Activated naive CD4-positive, alpha-beta T cell treated with anti-CD3 and anti-CD28 coated beads, Interleukin-2, amount 50 U/mL, for 72 hours (primary cell): Measurements from ENCODE around the gene RAI1. TPM values are rescaled to one million over a fixed set of nuclear protein-coding genes. Genes with fewer than 3 reads are reported as not detected.
"Not testable (repeated sequence)": the region's sequence is repeated elsewhere in the genome, so short reads cannot be mapped to it uniquely, and the experiment has no call there.

Experiments used
- ATAC-seq, 2 donors: fragments of 150-1000 bp; cut with Tn5 transposase; 2 replicates each; pipeline ENCODE4 v1.10.0; 2021; ENCODE audit warnings: mild to moderate bottlenecking in 2 of 2, moderate library complexity in 2 of 2
- DNase-seq, 2 donors: peaks; one replicate each; pipeline ENCODE4 v3.0.0; 2021 to 2022; ENCODE audit warnings: low spot score in 2 of 2
- H3K27ac Mint-ChIP-seq, 2 donors: one replicate each; pipeline ENCODE4 v1.8.0; 2022; ENCODE audit warnings: mild to moderate bottlenecking in 2 of 2, mixed read lengths in 2 of 2
- H3K36me3 Mint-ChIP-seq, 2 donors: one replicate each; pipeline ENCODE4 v1.8.0; 2022; ENCODE audit warnings: mixed read lengths in 2 of 2
- H3K9me3 Mint-ChIP-seq, 2 donors: one replicate each; pipeline ENCODE4 v1.8.0; 2022; ENCODE audit warnings: mixed read lengths in 2 of 2
- total RNA-seq, 2 donors: library from RNA; stranded (reverse); gene quantifications; one replicate each; pipeline ENCODE4 v1.2.3, GENCODE V29; 2022

Gene RAI1
- total RNA-seq, 2 donors from 2014 or later, result 14.9 to 21.6 TPM

DNA sequence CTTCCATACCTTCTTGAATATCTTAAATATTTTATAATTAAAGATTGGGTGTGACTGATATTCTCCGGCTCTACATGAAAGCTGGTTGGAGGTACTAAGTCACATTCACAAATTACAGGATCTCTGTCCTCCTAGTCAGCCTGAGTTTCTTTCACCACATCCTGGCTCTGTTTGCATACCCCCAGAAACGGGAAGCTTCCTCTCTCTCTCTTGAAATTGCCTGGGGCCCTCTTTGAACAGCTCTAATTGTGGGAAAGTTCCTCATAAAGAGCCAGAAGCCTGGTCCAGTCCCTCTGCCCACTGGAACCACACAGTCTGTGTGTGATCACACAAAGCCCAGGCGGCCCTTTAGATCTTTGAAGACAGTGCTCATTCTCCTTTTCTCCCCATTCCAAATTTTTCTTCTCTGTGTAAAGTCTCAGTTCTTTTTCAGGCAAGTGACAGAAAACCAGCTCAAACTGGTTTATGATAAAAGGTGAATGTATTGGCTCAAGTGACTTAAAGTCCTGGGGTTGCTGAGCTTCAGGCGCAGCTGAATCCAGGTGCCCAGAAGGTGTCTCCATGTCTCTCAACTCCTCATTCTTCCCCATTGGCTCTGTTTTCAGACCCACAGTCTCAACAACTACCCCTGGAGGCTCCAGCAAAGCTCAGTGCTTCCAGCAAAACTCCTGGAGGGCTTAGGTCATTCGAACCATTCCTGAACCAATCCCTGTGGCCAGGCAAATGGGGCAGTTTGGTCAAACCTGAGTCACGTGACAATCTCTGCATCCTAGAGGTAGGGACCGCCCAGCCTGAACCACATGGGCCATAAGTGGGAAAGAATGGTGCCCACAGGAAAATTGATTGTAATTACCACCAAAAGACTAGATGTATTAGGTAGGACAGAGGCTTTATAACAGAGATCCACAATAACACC is 8.5 kb upstream of the RAI1 start:
- Mint-ChIP-seq H3K27ac (peak overlapping the region in 1 of 2 donors; percentile 30), H3K9me3 (no peaks in the 10 kb centered on the region), H3K36me3 (no peaks in the 10 kb centered on the region)
- DNase-seq (no peak), ATAC-seq (no peak)

DNA sequence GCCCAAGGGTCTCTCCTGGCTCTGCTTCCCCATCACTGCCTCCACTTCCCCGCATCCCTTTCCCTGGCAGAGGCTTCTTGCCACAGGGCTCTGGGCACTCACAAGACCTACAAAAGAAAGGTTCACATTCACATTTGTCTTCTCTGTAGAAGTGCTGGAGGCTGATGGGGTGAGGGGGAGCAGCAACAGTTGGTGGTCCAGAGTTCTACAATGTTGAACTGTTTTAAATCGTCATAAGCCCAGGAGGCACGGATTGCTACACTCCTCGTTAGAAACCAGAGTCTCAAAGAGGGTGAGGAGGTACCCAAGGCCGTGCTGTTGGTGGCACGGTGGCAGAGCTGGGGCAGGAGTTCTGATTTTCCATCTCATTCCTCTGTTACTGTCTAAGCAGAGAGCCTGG is 5.8 kb upstream of the RAI1 start:
- Mint-ChIP-seq H3K27ac (no peak overlapping the region), H3K36me3 (no peaks in the 10 kb centered on the region), H3K9me3 (no peaks in the 10 kb centered on the region)
- ATAC-seq (peak in 1 of 2 donors; percentile 3), DNase-seq (no peak)

DNA sequence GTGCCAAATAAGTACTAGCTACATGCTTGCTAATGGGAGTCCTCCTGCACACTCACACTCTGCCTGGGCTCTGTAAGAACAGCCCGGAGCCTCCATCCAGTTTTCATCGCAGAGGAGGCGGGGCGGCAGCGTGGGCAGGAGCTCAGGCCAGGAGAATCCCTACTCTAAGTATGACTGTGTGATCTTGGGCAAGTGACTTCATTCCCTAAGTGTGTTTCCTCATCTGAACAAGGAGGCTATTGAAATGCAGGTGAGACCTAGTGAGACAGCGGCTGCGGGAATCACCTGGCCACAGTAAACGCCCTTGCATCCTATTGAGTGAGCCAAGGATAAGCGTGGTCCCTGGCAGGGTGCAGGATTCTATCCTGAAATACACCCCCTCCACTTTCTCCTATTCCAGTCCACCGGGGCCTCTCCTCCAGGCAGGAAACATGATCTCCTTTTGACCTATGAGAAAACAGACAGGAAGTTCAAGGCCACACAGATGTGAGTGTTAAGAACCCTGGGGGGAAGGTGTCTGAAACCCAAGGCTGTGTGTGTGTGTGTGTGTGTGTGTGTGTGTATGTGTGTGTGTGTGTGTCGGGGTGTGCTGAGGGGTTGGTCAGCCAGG is 5.2 kb upstream of the RAI1 start:
- ATAC-seq (peak in 1 of 2 donors; percentile 20), DNase-seq (no peak)
- Mint-ChIP-seq H3K36me3 (no peaks in the 10 kb centered on the region), H3K27ac (peak overlapping the region in 1 of 2 donors; percentile 76), H3K9me3 (no peaks in the 10 kb centered on the region)

DNA sequence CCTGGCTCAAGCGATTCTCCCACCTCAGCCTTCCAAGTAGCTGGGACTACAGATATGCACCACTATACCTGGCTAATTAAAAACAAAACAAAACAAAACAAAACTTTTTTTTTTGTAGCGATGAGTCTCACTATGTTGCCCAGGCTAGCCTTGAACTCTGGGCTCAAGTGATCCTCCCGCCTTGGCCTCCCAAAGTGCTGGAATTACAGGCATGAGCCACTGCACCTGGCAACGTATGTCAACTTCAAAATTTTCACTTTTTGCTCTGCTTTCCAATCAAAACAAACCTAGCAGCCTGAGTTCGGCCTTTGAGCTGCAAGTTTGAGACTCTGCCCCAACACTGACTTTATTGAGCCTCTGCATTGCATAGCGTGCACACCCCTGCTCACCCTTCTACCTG is 4.5 kb upstream of the RAI1 start:
- Mint-ChIP-seq H3K36me3 (no peaks in the 10 kb centered on the region), H3K9me3 (no peaks in the 10 kb centered on the region), H3K27ac (peak overlapping the region in 1 of 2 donors; percentile 76)
- ATAC-seq, result no peak
- DNase-seq, result no peak

DNA sequence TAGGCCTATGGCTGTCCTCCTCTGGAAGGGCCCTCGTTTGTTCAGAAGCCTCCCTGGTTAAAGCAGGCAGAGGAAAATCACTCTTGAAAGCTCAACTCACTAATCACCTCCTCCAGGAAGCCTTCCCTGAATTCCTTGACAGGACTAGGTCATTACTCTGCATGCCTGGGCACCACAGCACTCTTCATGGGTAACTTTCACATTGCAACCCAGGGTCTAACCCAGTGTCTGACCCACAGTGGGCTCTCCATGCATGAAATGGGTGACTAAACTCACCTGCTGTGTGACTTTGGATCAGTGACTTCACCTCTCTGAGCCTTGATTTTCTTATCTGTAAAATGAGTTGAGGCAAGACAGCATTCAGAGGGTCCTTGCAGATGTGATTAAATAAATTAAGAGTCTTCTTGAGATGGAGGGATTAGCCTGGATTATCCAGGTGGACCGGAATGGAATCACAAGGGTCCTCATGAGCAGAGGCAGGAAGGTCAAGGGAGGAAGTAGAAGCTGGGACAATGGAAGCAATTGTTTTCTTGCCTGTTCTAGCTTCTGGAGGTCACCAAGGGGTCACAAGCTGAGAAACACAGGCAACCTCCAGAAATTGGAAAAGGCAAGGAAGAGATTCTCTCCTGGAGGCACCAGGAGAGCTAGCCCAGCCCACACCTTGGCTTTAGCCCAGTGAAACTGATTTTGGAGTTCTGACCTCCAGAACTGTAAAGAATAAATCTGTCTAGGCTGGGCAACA is 3.8 kb upstream of the RAI1 start:
- Mint-ChIP-seq H3K27ac (peak overlapping the region in 1 of 2 donors; percentile 76), H3K9me3 (no peaks in the 10 kb centered on the region), H3K36me3 (no peaks in the 10 kb centered on the region)
- DNase-seq, result no peak
- no peak for ATAC-seq

DNA sequence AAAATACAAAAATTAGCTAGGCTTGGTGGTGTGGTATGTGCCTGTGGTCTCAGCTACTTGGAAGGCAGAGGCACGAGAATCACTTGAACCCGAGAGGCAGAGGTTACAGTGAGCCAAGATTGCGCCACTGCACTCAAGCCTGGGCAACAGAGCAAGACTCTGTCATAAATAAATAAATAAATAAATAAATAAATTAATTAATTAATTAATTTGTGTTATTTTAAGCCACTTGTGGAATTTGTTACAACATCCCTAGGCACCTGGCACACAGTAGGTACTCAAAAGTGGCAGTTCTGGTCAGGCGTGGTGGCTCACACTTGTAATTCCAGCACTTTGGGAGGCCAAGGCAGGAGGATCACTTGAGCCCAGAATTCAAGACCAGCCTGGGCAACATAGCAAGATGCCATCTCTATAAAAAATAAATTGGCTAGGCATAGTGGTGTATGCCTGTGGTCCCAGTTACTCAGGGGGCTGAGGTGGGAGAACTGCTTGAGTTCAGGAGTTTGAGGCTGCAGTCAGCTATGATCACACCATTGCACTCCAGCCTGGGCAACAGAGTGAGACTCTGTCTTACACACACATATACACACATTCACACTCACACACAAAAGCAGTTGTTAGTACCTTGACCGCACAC is 3.1 kb upstream of the RAI1 start:
- ATAC-seq, H3K27ac Mint-ChIP-seq, H3K36me3 Mint-ChIP-seq, DNase-seq, H3K9me3 Mint-ChIP-seq: not testable (repeated sequence)

DNA sequence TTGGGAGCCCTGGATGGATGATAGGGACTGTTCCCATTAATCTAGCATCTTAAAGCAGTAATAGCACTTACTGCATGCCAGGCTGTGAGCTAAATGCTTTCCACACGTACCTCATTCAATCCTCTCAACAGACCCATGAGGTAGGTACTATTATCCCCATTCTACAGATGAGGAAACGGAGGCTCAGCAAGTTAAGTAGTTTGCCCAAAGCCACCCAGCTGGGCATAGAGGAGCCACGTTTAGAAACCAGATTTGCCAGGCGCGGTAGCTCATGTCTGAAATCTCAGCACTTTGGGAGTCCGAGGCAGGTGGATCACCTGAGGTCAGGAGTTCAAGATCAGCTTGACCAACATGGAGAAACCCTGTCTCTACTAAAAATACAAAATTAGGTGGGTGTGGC is 2.0 kb upstream of the RAI1 start:
- Mint-ChIP-seq H3K36me3 (no peaks in the 10 kb centered on the region), H3K27ac (no peak overlapping the region), H3K9me3 (no peaks in the 10 kb centered on the region)
- no peak for ATAC-seq
- DNase-seq, result no peak

DNA sequence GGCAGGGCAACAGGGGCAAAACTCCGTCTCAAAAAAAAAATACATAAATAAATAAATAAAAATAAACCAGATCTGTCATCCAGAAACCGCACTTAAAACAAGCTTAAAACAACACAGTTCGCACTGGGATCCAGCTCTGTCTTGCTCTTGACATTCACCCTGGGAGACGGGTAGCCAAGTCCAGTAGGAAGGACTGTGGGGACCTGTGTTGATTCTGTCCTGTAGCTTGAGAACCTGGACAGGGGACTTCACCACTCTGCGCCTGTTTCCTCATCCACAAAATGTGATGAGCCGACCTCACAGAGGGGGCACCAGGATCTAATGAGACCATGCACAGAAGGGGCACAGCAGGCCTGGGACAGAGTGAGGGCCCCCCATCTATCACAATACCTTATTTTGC is 1.5 kb upstream of the RAI1 start:
- DNase-seq (no peak), ATAC-seq (no peak)
- no peaks in the 10 kb centered on the region for H3K9me3 Mint-ChIP-seq
- no peaks in the 10 kb centered on the region for H3K36me3 Mint-ChIP-seq
- no peak overlapping the region for H3K27ac Mint-ChIP-seq

DNA sequence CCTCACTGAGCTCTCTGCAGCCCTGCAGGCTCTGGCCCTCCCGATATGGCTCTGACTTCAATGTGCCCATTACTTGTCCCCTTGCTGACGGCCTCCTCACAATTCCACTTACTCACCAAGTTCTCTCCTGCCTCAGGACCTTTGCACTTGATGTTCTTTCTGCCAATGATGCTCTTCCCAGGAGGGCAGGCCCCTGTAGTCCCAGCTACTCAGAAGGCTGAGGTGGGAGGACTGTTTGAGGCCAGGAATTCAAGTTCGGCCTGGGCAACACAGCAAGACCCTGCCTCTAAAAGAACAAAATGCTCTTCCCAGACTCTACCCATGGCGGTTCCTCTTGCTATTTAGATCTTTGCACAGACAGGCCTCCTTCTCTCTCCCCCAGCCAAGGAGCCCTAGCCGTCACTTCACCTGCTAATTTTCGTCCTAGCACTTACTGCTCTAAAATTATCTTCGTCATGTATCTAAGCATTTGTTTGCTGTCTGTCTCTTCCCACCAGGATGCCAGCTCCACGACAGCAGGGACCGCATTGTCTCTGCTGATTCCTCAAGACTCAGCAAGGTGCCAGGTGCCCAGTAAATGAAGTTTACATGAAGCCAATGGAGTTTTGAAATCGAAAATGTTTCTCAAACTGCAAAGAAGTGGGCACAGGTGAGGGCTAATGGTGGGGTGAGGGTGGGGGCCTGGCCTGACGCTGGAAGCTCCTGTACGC is 626 bp upstream of the RAI1 start:
- H3K9me3 Mint-ChIP-seq, result no peaks in the 10 kb centered on the region
- no peak overlapping the region for H3K27ac Mint-ChIP-seq
- no peaks in the 10 kb centered on the region for H3K36me3 Mint-ChIP-seq
- no peak for ATAC-seq
- no peak for DNase-seq

DNA sequence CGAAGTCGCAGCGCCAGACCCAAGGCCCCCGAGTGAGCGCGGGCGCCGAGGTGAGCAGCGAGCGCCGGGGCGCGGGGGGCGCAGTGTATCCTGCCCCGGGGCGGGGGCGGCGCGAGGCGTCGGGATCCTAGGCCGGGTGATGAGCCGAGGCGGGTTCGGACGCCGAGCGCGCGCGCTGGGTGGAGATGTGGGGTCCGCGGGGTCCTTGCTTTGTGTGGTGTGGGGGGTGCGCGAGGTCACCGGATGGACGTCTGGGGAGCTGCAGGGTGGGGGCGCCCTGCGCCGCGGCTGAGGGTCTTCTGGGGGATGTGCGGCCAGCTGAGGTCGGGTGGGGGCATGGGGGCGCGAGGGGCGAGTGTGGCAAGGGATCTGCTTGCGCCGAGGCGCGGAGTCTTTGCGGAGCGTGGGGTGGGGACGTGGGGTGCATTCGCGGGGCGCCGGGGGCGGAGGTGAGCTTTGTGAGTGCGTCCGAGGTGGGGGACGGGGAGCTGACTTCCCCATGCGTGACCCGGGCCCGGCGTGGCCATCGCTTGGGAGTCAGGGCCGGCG is 560 bp downstream of the RAI1 start:
- ATAC-seq, result peak; percentile 33 to 47
- no peaks in the 10 kb centered on the region for H3K36me3 Mint-ChIP-seq
- DNase-seq, result peak in 1 of 2 donors; percentile 54
- H3K9me3 Mint-ChIP-seq, result no peaks in the 10 kb centered on the region
- H3K27ac Mint-ChIP-seq, result peak overlapping the region; percentile 88 to 90

DNA sequence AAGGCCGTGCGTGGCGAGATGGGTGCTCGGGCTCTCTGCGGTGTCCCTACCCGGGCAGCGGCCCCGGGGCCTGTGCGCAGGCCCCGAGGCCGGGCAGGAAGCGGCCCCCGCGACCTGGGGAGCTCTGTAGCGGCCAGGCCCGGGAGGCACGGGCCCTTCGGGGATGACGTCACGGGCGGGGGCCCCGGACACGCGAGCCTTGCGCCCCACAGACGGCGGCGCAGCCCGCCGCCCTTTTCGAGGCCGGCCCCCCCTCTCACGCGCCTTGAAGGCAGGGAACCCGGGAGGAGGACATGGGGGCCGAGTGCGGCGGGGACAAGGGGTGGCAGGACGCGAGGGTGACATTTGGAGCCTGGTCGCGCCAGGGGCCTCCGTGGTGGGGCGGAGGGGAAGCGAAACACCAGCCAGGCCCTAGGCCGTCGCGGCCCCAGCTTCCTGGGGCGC is 1.1 kb downstream of the RAI1 start:
- ATAC-seq (peak; percentile 59 to 69), DNase-seq (peak; percentile 50 to 80)
- Mint-ChIP-seq H3K27ac (peak overlapping the region; percentile 88 to 90), H3K9me3 (no peaks in the 10 kb centered on the region), H3K36me3 (peaks cover 0 to 4% of the 10 kb centered on the region in 2 donors)

DNA sequence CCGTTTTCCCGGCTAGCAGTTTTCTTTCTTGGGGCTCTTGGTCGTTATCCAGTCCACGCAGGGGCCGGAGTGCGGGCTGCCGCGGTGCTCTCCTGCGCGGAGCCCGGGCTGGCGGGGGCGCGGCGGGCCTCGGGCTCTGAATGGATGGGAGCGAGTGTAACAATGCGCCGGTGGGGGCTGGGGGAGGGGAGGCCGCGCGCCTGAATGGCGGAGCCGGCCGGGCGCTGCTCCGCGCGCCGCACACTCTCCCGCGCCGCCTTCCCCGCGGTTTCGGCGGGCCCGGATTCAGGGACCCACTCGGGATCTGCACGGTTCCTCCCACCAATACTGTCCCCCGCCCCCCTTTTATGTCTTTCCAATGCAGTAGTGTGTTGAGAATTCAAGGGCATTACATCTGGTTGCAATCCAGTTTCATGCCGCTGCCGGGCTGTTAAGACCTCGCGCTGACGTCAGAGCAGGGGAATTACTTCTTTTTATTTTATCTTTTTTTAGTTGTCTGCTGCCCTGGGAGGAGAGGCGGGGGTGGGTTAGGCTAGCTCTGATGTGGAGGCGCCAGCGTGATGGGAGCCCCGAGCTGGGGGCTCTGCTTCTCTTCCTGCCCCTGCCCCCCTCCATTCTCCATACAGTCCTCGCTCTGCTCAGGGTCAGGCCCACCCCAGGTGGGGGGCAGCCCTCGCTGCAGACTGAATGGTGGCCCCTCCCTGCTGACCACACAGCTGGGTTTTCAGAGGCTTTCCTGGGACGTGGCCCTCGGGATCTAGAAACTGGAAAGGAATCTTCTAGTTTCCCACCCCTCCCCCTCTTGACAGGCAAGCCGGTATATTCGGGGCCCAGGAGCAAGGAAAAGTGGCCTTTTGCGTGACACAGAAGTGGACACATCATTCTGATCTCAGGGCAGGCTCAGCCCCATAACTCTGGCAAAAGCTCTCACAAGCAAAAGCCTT is 1.8 kb downstream of the RAI1 start:
- peaks cover 0 to 6% of the 10 kb centered on the region in 2 donors for H3K36me3 Mint-ChIP-seq
- DNase-seq (peak in 1 of 2 donors; percentile 65), ATAC-seq (peak; percentile 46 to 66)
- no peaks in the 10 kb centered on the region for H3K9me3 Mint-ChIP-seq
- H3K27ac Mint-ChIP-seq, result peak overlapping the region; percentile 67 to 90

DNA sequence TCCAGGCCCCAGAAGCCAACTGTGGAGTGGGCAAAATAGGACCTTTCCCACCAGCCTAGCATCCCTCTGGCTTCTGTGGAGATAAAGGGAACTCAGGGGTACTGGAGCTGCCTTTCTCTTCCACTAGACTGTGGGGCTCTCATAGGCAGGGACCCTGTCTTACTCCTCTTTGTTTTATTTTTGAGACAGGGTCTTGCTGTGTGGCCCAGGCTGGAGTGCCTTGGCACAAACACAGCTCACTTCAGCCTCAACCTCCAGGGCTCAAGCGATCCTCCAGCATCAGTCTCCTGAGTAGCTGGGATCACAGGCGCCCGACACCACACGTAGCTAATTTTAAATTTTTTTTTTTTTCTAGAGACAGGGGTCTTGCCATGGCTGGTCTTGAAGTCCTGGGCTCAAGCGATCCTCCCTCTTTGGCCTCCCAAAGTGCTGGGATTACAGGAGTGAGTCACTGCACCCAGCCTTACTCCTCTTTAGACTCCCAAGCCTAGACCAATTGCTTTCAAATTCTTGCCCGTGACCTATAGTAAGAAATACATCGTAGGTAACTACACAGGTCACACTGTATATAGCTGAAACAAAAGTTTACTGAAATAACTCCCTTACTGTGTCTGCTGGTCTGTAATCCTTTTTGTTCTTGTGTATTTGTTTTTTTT is 2.6 kb downstream of the RAI1 start:
- H3K27ac Mint-ChIP-seq, result peak overlapping the region in 1 of 2 donors; percentile 90
- peaks cover 0 to 6% of the 10 kb centered on the region in 2 donors for H3K36me3 Mint-ChIP-seq
- ATAC-seq (no peak), DNase-seq (no peak)
- no peaks in the 10 kb centered on the region for H3K9me3 Mint-ChIP-seq

DNA sequence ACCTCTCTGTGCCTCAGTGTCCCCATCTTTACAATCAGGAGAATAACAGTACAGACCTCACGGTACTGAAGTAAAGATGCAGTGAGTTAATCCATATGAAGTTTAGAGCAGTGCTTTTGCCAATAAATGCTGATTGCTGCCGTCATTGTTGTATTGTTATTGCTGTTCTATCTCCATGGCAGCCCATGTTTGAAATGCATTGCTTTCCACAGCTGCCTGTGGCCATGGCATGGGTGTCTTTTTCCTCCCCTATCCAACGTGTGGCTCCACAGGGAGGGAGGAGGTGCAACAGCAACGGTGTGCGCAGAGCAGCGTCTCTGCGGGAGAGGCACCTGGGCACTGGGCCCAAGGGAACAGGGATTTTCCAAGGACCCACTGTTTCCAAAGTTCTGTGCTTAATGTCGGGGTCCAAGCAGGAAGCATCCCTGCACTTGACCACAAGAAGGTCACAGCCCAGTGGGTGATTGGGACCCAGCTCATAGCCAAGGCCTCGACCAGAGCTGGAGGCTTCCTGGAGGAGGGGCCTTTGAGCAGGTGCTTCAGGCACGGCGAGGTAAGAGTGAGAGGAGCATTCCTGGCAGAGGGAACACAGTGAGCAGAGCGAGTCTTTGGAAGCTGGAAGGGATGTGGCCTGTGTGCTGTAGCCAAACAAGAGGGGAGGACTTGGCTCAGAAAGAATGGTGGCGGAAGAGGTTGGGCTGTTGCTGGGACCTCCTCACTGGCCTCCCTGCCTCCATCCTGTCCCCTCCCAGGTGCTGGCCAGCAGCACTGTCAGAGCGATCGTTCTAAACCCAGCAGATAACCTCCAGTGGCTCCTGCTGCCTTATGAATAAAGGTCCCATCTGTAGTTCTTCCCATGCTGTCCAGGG is 3.9 kb downstream of the RAI1 start:
- peak overlapping the region in 1 of 2 donors; percentile 44 for H3K27ac Mint-ChIP-seq
- H3K9me3 Mint-ChIP-seq, result no peaks in the 10 kb centered on the region
- DNase-seq (no peak), ATAC-seq (no peak)
- peaks cover 0 to 6% of the 10 kb centered on the region in 2 donors for H3K36me3 Mint-ChIP-seq
